Measurements from ENCODE around the gene TSKU.
"Not testable (repeated sequence)": the region's sequence is repeated elsewhere in the genome, so short reads cannot be mapped to it uniquely, and the experiment has no call there.

TSKU gene

DNA sequence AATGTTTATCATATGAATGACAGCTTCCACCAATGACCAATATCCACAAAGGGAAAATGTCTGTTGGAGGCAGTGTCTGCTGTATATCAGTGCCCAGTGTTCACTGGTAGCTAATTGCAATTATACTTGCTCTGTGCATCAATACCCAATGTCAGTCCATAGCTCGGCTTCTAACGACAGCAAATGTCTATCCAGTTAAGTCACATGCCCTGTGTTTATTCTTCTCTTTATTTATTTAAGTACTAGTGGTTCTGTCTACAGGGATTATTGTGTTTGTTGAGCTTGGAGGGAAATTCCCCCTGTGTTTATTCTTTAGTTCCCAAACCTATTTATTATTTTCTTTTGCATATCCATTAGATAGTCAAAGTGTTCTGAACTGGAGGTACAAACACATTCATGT, 18.6 kb downstream of the TSKU start:
- DNase-seq (ENCODE audit: low read depth in 2 of 2), result no peak

DNA sequence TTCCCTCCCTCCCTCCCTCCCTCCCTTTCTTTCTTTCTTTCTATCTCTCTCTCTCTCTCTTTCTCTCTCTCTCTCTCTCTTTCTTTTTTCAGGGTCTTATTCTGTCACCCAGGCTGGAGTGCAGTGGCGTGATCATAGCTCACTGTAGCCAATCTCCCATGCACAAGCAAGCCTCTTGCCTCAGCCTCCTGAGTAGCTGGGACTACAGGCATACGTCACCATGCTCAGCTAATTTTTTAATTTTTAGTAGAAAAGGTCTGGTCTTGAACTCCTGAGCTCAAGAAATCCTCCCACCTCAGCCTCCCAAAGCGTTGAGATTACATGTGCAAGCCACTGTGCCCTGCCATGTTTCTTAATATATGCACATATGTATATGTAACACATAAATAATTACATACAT, 19.0 kb downstream of the TSKU start:
- no peak for DNase-seq (ENCODE audit: low read depth in 2 of 2)

DNA sequence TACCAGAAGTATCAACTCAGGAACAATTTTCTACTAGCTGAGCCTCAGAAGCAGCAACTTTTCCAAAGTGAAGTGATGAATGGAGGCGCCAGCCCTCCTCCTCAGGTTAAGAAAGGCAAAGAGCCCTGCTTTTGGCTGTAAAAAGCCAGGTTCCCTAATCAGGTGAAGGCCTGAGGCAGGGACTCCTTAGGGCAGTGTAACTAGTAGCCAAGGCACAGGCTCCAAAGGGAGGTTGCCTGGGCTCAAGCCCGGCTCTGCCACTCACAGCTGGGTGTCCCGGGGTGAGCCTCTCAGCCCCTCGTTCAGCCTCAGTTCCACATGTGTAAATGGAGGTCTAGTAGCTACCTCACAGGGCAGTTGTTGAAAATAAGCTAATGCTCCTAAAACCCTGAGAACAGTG, 19.5 kb downstream of the TSKU start:
- DNase-seq (ENCODE audit: low read depth in 2 of 2), result no peak

DNA sequence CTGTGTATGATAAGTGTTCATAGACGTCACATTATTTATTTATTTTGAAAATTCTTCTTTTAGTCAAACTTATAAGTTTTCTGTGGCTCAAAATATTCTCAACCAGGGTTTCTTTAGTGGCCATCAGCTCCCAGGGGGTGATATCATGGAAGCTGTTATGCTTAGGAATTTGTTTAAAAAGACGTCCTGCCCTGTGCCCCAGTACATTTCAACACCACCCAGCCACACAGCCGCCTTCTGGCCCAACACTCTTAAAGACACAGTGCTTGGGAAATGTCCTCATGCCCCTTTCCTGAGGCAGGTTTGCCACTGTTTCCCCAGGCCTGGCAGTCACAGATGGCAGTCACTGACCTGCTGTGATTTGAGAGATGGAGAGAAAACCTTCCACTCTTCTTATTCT, 19.9 kb downstream of the TSKU start:
- no peak for DNase-seq (ENCODE audit: low read depth in 2 of 2)

DNA sequence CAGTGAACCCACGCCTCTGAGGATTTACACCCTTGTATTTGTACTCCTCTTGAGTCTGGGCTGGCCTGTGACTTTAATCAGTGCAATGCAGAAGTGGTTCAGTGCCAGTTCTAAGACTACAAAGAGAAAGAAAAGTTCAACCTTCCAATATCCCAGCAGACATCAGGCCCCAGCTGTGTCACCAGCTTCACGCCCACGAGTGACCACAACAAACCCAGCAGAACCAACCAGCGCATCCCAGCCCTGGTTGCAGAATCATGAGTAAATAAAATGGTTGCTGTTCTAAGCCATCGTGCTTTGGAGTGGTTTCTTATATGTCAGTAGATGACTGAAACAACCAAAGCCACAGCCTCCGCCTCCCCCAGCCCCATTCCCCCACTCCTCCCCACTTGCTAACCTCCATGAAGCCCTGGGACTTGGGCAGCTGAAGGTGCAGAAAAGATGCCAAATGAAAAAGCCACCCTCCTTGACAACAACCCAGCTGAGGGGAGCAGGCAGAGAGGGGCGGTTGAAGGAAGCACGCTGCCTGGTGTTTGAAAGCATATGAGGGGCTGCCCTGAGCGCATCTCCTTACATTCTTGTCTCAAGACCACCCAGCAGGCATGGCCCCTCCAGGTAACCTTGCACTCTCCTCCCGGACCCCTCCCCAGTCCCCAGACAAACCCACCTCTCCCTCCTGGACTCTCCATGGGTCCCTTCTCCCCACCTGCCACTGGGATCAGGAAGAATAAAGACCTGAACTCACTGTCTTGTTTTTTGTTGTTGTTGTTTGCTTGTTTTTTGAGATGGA, 20.9 kb downstream of the TSKU start:
- DNase-seq (ENCODE audit: low read depth in 2 of 2), result peak; percentile 28

DNA sequence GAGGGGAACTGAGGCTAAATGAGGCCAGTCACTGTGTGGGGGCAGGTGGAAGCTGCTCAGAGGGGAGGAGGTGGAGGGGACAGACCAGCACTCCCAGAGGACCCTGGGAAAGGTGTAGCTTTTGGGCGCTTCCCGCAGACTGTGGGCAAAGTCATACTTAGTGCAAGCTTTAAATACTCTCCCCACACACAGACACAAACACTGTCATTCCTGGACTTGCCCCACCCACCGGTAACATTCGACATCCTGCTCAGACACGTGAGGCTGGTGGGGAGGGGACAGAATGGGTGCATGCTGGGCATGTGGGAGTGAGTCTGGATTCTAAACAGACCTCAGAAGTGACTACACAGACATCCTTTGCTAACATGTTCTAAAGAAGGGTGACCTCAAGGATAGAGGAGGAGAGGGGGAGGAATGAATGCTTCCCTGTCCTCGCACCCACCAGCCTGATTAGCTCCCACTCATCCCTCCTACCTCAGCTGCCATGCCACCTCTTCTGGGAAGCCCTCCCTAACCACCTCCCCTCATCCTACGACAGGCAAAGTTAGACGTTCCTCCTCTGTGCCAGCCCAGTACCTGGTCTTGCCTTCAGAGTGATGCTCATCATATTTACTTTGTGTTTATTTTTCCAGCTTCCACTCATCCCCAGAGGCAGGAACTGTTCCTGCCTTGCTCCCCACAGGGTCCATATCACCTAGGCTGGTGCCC, 22.2 kb downstream of the TSKU start:
- no peak for DNase-seq (ENCODE audit: low read depth in 2 of 2)

DNA sequence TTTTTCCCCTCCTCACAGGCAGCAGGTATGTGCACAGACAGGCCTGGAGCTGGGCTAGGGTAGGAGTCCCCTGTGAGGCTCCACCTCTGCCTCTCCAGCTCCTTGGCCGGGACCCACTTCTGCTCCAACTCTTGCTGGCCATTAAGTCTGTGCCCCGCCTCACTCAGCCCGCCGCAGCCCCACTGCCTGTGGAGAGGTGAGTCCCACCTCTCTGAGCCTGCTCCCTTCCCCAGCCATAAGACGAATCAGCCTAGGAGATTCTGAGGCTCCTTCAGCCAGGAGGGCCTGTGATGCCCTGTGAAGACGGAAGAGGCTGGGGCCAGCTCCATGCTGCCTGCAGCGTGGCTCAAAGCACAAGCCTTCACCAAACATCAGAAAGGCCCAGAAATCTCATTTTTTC, 23.0 kb downstream of the TSKU start:
- no peak for DNase-seq (ENCODE audit: low read depth in 2 of 2)

DNA sequence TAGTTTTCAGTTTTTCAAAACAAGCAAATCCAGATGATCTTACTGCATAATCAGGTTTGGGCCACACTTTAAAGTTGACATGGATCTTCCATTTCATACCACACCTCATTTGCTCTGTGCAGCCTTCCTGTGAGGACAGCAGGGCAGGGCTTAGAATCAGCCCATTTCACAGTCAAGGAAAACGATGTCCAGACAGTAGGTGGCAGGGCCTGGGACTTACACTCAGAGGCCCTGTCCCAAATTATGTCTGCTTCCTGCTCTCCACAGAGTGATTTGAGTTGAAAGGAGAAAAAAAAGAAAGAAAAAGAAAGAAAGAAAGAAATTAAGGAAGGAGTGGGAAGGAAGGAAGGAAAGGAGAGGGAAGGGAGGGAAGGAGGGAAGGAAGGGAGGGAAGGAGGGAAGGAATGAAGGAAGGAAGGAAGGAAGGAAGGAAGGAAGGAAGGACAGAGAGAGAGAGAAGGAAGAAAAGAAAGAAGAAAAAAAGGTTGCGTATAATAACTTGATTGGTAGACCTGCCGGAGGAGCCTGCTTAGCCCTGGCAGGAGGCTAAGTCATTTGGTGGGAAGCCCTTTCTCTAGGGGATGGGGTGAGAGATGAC, 23.6 kb downstream of the TSKU start:
- no peak for DNase-seq (ENCODE audit: low read depth in 2 of 2)

DNA sequence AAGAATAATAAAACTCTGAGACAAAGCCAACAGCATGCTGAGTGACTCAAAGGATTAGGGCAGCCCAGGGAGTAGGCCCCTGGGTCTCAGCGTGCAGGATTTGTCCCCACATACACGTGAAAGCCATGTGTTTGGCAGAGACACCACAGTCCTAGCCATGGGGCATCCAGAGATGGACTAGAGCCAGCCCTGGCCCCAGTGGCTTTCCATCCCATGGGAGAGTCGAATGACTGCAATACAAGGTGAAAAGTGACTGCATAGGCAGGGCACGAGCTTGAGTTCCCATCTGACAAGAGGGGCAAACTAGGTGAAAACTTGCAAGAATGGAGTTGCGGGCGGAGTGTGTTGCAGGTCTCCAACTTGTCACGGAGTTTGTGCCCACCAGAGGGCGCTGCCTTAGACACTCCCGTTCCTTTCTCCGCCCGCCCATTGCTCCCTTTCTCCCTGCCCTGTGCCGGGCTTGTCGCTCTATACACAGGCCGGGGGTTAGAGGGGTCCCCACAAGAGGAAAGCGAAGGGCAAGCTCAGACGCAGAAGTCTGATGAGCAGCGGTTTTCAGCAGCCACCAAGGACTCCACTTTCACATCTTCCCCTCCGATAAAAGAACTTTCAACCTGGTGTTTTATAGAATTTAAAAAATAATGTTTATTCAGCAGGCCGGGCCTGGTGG, 24.2 kb downstream of the TSKU start:
- DNase-seq (ENCODE audit: low read depth in 2 of 2), result peak; percentile 61 to 67

DNA sequence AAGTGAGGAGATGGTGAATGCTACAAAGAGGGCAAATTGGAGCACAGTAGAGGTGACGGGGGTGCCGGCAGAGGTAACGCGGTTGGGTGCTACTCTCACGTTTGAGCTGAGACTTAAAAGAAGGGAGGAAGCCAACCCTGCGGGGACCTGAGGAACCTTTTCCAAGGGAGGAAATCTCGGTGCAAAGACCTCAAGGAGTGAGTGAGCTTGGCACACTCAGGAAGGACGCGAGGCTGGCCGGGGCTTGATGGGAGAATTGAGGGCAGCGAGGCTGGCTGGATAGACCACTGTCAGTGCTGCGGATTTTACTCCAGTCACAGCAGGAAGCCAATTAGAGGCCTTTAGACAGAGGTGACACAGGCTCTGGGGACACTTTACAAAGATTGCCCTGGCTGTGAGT, 25.0 kb downstream of the TSKU start:
- no peak for DNase-seq (ENCODE audit: low read depth in 2 of 2)

DNA sequence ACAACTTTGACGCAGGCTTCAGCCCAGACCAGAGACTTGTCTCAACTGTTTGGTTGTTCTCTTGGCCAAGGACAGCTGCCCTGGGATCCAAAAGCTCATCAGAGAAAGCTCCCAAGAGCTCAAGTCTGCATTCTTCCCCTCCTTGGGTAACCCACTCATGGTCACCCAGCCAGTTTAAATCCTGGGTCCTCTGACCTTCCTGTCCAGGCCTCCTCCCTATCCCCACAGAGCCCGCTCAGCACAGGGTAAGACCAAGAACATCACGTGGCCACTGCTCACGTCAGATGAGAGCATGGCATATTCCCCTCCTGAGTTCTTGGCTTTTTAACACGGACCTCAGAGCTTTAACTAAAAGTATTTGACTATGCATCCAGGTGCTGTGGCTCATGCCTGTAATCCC, 25.8 kb downstream of the TSKU start:
- DNase-seq (ENCODE audit: low read depth in 2 of 2), result no peak

DNA sequence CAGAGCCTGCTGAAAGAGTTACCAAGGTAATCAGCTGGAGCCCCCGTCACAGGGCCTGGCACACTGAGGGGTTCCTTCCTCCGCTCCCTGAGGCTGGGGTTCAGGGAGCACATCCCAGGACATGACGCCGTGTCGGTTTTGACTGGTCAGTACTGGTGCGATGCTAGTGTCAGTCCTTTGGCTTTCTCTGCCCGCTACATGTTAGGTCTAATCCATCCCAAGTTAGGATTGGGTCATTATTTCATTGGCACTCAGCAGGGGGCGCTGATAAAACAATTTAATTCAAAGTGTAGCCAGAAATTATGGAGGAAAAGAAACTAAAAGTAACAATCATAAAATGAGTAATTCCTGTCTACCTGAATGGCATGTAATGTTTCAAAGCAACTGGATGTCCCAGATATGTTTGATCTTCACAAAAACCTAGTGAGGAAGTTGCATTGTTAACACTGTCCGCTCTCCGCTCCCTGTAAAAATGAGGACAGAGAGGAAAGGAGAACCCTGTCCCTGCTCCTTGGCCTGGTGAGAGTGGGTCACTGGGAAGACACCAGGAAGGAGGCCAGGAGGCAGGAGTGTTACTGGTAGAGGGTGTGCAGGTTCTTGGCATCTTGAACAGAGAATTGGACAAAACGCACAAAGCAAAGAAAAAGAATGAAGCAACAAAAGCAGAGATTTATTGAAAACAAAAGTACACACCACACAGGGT, 27.1 kb downstream of the TSKU start:
- DNase-seq (ENCODE audit: low read depth in 2 of 2), result peak in 1 of 2 donors; percentile 36

DNA sequence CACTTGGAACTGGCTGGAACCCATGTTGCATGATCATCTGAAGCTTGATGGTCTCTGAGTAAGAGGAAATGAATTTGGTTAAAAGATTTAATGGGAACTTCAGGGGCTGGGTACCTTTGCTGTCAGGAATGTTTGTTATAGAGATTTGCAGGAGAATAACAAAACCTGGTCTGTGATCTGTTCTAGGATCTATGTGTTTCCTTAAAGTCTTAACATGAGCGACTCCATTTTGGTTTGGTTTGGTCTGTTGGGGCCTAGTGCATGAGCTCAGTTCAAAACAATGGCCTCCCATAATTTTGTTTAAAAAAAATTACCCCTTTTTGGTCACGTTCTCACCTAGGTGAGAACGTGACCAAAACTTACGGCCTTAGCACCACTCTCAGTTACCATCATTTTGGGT, 28.1 kb downstream of the TSKU start:
- DNase-seq (ENCODE audit: low read depth in 2 of 2), result no peak

DNA sequence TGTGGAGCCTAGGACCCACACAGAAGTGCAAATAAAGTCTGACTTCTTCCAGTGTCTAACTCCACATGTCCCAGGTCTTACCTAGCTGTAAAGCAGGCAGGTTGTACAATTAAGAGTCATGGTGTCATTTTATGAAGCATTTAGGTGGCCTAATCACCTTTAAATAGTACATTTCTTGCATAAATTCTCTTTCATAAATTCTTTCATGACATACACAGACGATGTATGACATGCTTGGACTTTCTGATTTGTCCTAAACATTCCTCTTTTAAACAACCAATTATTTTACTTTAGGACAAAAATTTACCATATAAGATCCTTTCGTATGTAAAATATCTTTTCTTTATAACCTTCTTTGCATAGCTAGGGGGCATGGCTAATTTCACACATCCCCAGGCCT, 31.3 kb downstream of the TSKU start:
- DNase-seq (ENCODE audit: low read depth in 2 of 2), result no peak

DNA sequence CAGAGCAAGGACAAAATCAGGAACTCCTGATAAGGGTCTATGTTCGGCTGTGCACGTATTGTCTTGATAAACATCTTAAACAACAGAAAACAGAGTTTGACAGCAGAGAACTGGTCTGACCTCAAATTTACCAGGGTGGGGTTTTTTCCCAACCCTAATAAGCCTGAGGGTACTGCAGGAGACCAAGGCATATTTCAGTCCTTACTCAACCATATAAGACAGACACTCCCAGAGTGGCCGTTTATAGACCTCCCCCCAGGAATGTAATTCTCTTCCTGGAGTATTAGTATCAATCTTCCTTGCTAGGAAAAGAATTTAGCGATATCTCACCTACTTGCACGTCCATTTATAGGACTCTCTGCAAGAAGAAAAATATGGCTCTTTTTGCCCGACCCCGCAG, 32.5 kb downstream of the TSKU start:
- DNase-seq (ENCODE audit: low read depth in 2 of 2), result not testable (repeated sequence)

DNA sequence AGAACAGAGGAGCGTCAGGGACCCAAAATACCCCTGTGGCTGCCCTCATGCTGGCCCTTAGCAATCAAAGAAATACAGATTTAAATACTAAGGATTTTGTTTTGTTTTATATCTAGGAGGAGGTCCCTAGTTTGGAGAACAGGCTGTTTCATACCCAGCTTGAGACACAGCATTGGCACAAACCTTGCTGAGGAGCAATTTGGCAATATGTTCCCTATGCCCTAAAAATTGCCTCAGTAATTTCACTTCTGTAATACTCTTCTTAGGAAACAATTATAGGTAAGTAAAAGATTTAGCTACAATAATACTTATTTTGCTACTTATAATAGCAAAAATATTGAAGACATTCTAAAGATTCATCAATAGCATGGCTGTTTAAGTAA, 37.0 kb downstream of the TSKU start:
- DNase-seq (ENCODE audit: low read depth in 2 of 2), result no peak

DNA sequence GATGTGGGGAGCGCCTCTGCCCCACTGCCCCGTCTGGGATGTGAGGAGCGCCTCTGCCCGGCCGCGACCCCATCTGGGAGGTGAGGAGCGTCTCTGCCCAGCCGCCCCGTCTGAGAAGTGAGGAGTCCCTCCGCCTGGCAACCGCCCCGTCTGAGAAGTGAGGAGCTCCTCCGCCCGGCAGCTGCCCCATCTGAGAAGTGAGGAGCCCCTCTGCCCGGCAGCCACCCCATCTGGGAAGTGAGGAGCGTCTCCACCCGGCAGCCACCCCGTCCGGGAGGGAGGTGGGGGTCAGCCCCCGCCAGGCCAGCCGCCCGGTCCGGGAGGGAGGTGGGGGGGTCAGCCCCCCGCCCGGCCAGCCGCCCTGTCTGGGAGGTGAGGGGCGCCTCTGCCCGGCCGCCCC, 38.2 kb downstream of the TSKU start:
- not testable (repeated sequence) for DNase-seq (ENCODE audit: low read depth in 2 of 2)

DNA sequence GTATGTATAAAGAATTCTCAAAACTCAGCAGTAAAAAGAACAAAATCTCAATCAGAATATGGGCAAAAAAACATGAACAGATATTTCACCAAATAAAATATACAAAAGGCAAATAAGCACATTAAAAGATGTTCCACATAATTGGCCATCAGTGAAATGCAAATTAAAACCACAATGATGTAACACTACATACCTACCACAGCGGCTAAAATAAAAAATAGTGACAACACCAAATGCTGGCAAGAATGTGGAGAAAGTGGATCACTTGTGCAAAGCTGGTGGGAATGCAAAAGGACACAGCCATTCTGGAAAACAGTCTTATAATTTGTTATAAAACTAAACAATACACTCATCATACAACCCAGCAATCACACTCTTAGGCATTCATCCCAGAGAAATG, 39.2 kb downstream of the TSKU start:
- no peak for DNase-seq (ENCODE audit: low read depth in 2 of 2)

DNA sequence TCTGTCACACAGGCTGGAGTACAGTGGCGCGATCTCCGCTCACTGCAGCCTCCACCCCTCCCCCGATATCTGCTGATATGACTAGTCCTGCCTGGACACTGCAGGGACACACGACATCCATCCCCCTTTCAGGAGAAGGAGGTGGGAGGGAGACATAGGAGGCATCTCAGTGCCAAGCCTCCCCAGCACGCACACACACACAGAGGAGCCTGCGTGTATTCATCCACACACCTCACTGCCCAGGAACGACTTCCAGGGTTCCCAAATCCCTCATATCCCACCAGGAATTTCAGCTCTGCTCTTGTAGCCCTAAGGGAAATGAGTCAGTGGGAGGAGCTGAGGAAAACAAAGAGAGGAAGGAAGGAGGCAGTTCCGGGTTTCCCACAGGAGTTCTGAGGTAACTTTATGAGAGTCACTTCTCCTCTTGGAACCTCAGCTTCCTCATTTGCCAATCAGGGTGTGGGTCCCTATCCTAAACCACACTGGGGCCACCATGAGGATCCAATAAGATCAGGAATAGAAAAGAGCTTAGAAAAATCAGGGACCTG, 40.4 kb downstream of the TSKU start:
- DNase-seq (ENCODE audit: low read depth in 2 of 2), result no peak

DNA sequence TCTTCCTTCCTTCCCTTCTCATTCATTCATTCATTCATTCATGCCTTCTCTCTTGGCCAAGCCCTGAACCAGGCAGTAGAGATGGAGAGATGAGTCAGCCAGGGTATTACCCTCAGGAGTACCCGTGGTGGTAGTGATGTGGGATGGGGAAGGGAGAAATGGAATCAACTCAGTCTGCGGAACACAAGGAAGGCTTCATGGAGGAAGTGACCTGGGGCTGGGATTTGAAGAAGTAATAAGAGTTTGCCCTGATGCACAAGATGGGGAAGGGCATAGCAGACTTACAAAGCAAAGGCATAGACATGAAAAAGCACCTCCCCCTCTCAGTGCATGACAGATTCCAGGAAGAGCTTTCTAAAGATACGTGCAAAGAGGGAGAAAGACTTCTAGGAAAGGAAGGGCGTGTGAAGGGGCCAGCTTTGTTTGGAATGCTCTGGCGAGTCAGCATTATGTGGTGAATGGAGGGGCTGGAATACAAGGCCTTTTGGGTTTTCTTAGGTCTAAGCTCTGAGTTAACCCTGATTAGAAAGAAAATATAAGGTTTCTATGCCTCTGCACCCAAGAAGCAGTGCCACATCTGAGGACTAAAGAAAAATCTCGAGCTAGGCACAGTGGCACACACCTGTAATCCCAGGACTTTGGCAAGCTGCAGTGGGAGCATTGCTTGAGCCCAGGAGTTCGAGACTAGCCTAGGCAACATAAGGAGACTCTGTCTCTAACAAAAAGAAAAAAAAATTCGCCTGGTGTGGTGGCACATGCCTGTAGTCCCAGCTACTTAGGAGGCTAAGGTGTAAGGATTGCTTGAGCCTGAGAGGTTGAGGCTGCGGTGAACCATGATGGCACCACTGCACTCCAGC, 41.2 kb downstream of the TSKU start:
- no peak for DNase-seq (ENCODE audit: low read depth in 2 of 2)

Measured in stimulated activated CD4-positive, alpha-beta T cell treated with anti-CD3 and anti-CD28 coated beads, Interleukin-1b, Interleukin-23, amount 100 ng/mL, for 4 hours (primary cell).